Measurements from ENCODE around the gene ENPP7.

The ENPP7 gene

GRCh38 chr17:79745641-79746105, 14.9 kb downstream of the ENPP7 start:
- no peak for TF ChIP-seq SIN3A (IDR thresholded peaks at IDR 0.05; ENCODE audit: borderline replicate concordance, insufficient read depth, low read length)
- TF ChIP-seq TAF1 (IDR thresholded peaks at IDR 0.05; ENCODE audit: borderline replicate concordance, insufficient read depth, low read length): no peak
- no peak for TF ChIP-seq FOXP2 (optimal IDR thresholded peaks at IDR 0.05; ENCODE audit: borderline replicate concordance, extremely low read depth, extremely low read length, insufficient read depth)
- TF ChIP-seq REST (IDR thresholded peaks at IDR 0.05; ENCODE audit: insufficient read depth in 1 of 2, low read depth in 2 of 2, low read length in 2 of 2): no peak
- TF ChIP-seq POLR2AphosphoS5 (IDR thresholded peaks at IDR 0.05; ENCODE audit: low read depth, low read length): no peak

- TF ChIP-seq TAF1 (IDR thresholded peaks at IDR 0.05; ENCODE audit: borderline replicate concordance, insufficient read depth, low read length) (no peak), POLR2AphosphoS5 (IDR thresholded peaks at IDR 0.05; ENCODE audit: low read depth, low read length) (no peak), SIN3A (IDR thresholded peaks at IDR 0.05; ENCODE audit: borderline replicate concordance, insufficient read depth, low read length) (no peak), FOXP2 (optimal IDR thresholded peaks at IDR 0.05; ENCODE audit: borderline replicate concordance, extremely low read depth, extremely low read length, insufficient read depth) (no peak), REST (IDR thresholded peaks at IDR 0.05; ENCODE audit: insufficient read depth in 1 of 2, low read depth in 2 of 2, low read length in 2 of 2) (no peak)
These were observed 16.3 kb downstream of the ENPP7 start for GRCh38 chr17:79746889-79747507.

- TF ChIP-seq SIN3A (IDR thresholded peaks at IDR 0.05; ENCODE audit: borderline replicate concordance, insufficient read depth, low read length) (no peak), FOXP2 (optimal IDR thresholded peaks at IDR 0.05; ENCODE audit: borderline replicate concordance, extremely low read depth, extremely low read length, insufficient read depth) (no peak), TAF1 (IDR thresholded peaks at IDR 0.05; ENCODE audit: borderline replicate concordance, insufficient read depth, low read length) (no peak), REST (IDR thresholded peaks at IDR 0.05; ENCODE audit: insufficient read depth in 1 of 2, low read depth in 2 of 2, low read length in 2 of 2) (no peak), POLR2AphosphoS5 (IDR thresholded peaks at IDR 0.05; ENCODE audit: low read depth, low read length) (no peak)
These were observed 17.0 kb downstream of the ENPP7 start for GRCh38 chr17:79747508-79748294.

- no peak for TF ChIP-seq TAF1 (IDR thresholded peaks at IDR 0.05; ENCODE audit: borderline replicate concordance, insufficient read depth, low read length)
- TF ChIP-seq SIN3A (IDR thresholded peaks at IDR 0.05; ENCODE audit: borderline replicate concordance, insufficient read depth, low read length): no peak
These were observed 17.8 kb downstream of the ENPP7 start for GRCh38 chr17:79748295-79749099.

GRCh38 chr17:79749156-79749815, 18.5 kb downstream of the ENPP7 start:
- no peak for TF ChIP-seq TAF1 (IDR thresholded peaks at IDR 0.05; ENCODE audit: borderline replicate concordance, insufficient read depth, low read length)
- no peak for TF ChIP-seq POLR2AphosphoS5 (IDR thresholded peaks at IDR 0.05; ENCODE audit: low read depth, low read length)
- no peak for TF ChIP-seq FOXP2 (optimal IDR thresholded peaks at IDR 0.05; ENCODE audit: borderline replicate concordance, extremely low read depth, extremely low read length, insufficient read depth)
- TF ChIP-seq REST (IDR thresholded peaks at IDR 0.05; ENCODE audit: insufficient read depth in 1 of 2, low read depth in 2 of 2, low read length in 2 of 2): no peak
- no peak for TF ChIP-seq SIN3A (IDR thresholded peaks at IDR 0.05; ENCODE audit: borderline replicate concordance, insufficient read depth, low read length)
